HG02588 (cell line): ENCODE measurements around the gene ROBO3.

Experiments
- ATAC-seq: cut with Tn5 transposase; IDR thresholded peaks from one replicate; pipeline ENCODE4 v1.9.1; 2021; ENCODE audit warnings: mild to moderate bottlenecking, moderate library complexity; ENCODE audit not compliant: unreplicated experiment

The ROBO3 gene

DNA sequence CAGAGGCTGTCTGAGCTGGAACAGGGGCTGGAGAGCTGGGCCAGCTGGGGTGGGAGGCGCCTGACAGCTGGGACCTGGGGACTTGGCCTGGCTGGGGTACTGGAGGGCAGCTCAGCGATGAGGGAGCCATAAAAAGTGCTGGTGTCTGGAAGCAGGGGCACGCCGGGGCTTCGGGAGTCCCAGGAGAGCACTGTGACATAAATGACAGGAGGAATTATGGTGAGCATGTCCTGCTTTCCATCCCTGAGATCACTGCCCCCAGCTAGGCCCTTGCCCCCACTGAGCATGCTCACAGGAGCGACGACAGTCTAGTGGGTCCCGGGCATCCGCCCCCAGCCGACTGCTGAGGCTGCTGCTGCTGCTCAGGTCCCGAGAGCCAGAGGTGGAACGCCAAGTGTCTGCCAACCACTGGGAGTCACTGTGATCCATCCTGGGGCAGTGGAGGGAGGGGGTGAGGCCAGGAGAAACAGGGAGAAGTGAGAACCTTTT lies 26.2 kb downstream of the ROBO3 start:
- ATAC-seq, result no peak

DNA sequence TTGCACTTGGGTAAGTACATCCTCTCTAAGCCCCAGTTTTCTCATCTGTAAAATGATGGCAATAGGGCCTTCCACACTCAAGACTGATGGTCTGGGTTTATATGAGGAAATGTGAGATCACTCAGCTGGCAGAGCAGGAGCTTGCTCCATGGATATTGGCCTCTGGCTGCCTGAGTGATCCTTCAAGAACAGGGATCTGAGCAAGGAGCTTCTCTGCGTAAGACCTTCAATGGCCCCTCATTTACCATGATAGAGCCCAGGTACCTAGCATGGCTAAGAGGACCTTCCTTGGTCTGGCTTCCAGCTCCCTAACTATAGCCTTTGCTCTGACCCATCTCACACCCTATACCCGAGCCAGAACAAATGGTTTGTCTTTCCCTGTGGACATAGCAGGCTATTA lies 26.9 kb downstream of the ROBO3 start:
- no peak for ATAC-seq

DNA sequence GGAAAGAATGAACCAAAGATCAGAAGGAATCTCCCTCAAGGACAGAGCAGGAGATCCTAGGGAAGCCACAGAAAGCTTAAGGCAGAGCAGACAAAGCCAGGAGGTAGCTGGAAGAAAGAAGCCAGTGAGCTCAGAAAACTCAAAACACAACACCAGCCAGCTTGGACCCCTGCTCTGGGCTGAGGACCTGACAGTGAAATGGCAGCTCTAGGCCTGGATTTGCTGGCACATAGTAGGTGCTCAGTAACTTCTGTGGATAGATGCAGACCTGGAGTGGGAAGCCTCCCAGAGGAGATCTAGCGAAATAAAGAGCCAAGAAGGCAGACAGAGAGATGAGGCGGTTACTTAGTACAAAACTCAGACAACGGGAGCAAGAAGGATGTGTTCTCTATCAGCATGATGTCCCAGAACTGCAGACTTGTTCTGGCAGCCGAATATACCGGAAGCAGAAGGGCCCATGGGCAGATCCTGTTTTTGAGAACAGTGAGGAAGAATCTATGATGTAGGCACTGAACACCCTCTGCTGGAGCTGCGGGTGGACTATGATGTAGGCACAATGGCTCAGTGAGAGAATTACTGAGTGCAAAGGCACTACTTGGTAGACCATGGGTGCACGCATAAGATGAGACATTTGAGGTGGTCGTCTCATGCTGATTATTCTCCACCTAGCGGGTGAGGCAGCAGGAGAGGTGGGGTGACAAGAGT lies 27.7 kb downstream of the ROBO3 start:
- no peak for ATAC-seq

DNA sequence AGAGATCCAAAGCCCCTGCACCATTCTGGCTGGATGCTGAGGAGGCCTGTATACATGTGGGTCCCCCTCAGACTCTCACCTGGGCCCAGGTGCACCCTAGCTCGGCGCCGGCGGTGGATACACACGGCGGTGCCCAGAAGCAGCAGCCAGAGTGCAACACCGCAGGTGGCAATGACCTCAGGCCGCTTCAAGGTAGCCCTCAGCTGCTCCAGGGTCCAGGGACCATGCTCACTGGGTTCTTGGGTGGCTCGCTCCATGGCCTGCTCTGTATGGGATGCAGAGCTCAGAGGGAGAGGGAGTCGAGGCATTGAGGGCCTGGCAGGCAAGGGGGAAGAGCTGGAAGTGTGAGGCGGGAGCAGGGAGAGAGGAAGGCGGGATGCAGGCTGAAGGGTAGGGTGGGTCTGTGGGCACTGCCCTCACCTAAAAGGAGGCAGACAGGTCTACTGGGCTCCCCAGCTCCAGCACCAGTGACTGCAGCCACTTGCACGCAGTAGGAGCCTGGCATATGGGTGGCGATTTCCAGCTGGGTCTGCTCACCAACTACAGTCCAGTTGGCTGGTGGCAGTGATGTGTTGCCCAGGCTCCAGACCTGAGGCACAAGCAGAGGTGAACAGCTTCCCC lies 28.7 kb downstream of the ROBO3 start:
- no peak for ATAC-seq

GRCh38 chr11:124894606-124895430 lies 29.6 kb downstream of the ROBO3 start:
- no peak for ATAC-seq

GRCh38 chr11:124895471-124895971 lies 30.3 kb downstream of the ROBO3 start:
- ATAC-seq, result no peak

DNA sequence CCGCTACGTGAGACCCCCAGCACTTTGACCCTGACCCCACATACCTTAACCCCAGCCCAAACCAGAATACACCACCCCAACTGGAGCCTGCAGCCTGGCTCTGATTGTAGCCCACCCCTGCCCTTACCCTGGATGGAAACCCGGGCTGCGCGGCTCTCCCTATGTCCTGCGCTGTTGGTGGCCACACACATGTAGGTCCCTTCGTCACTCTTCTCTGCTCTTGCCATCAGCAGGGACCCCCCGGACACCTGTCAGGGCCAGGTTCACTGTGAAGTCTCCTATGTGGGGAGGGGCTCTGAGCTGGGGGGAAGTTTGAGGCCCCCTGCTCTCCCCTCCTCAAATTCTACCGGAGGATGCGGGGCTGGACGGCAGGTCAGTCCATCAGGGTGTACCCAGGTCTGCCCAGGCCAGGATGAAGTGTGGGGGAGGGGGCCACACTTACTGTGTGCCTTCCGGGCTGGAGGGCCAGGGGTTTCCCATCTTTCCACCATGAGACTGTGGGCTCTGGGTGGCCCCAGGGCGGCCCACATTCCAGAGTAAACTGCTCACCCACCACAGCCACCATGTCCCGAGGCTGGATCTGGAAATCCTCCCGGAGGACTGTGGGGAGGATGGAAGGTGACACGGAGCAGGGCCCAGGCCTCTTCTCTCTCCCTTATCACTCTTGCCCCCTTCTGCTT lies 31.0 kb downstream of the ROBO3 start:
- ATAC-seq, result no peak

- ATAC-seq, result no peak
Observed at GRCh38 chr11:124896821-124897391, 31.7 kb downstream of the ROBO3 start.

DNA sequence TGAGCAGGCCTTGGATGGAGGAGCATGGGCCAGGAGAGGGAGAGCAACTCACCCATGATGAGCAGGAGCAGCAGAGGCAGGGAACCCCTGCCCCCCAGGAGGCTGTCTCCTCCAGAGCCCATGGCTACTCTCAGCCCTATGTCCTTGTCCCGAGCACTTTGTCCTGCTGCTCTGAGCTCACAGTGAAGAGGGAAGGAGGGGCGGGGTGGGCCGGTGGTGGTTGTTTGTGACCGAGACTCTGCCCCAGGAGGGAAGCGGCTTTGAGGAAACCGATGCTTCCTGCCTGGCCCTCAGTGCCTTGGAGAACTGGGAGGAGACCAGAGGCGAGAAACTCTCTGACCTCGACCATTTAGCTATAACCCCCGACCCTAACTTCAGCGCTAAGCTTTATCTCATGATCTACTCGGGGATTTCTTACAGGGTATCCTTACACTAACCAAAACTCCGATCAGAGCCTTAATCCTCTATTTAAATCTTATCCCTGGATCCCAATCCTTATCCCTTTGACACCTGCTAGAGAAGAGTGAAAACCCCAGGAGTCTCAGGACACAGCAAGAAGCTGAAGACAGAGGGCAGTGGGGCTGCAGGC lies 32.5 kb downstream of the ROBO3 start, which contains the start of gene ROBO4:
Gene ROBO4 (minus strand): TSS at position 192 of the 589 bp plus-strand sequence. CDS start 70 bp downstream, at position 122.
- no peak for ATAC-seq

- ATAC-seq, result no peak
Observed at GRCh38 chr11:124898263-124898680, 33.0 kb downstream of the ROBO3 start.

GRCh38 chr11:124898711-124899110 lies 33.5 kb downstream of the ROBO3 start:
- ATAC-seq, result no peak

DNA sequence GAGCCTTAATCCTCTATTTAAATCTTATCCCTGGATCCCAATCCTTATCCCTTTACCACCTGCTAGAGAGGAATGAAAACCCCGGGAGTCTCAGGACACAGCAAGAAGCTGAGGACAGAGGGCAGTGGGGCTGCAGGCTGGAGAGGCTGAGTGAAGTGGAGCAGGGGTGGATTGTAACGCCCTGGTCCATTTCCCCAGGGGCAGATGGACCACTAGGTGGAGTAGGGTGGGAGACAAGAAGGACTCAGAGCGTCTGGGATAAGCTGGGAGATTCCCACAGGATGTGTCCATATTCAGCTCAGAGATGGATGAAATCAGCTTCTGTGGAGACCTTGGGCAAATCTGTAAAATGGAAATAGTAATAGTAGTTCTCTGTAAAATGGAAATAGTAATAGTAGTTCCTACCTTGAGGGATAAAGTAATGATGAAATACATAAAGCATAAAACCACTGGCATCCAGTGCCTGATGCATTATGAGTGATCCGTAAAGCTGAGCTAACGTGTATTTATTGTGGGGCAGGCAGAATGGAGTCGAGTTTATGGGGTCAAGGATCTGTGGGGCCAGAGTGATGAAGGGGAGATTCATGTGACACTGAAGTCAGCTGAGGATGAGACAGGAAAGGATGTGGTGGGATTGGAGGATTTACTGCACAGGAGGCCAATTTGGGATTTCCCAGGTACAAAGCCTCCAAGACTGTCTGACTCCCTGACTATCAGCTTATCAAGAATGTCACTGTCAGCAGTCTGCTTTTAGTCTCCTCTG lies 34.3 kb downstream of the ROBO3 start:
- ATAC-seq, result no peak

DNA sequence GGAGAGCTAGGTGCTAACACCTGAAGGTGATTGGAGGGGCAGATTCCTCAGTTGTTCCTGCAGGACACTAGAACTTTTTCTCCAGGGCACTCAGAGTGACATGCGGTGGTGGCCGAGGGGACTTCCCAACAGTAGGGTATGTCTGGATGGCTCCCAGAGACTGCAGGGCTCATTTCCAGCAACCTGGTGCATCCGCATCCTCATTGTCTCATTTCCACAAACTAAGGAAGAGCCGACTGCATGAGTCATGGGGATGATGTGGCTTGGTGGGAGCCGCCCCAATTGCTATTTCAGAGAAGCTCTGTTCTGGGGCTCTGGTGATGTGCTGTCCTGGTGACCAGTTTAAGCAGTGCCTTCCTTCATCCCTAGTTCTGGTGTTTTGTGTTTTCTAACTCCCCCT lies 35.2 kb downstream of the ROBO3 start:
- ATAC-seq, result no peak

DNA sequence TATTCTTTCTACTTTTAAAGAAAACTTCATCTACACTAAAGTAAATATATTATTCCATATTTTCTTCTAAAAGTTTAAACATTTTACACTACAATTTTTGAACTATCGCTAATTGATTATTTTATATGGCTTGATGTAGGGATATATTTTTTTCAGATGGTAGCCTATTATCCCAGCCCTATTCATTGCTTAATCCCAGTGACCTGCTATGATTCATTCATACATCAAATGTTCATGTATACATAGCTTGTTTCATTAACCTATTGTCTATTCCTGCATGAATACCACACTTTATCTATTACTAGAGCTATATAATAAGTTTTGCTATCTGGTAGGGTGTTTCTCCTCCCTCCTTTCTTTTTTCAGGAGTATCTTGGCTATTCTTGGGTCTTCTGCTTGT lies 37.4 kb downstream of the ROBO3 start:
- ATAC-seq, result no peak

DNA sequence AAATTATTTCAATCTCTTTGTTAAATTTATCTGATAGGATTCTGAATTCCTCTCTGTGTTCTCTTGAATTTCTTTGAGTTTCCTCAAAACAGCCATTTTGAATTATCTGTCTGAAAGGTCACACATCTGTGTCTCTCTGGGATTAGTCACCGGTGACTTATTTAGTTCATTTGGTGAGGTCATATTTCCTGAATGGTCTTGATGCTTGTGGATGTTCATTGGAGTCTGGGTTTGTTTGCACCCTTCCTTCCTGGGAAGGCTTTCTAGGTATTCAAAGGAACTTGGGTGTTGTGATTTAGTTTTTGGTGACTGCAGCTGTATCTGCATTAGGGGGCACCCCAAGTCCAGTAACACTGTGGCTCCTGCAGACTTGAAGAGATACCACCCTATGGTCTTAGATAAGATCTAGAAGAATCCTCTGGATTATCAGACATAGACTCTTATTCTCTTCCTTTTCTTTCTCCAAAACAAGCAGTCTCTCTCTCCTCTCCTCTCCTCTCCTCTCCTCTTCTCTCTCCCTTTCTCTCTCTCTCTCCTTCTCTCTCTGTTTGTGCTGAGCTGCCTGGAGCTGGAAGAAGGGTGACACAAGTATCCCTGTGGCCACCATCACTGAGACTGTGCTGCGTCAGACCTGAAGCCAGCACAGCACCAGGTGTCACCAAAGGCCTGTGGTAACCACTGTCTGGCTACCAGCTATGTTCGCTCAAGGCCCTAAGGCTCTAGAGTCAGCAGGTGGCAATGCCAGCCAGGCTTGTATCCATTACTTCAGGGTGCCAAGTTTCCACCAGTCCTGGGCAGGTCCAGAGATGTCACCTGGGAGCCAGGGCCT lies 50.5 kb downstream of the ROBO3 start:
- no peak for ATAC-seq

GRCh38 chr11:124916370-124916710 lies 51.1 kb downstream of the ROBO3 start:
- no peak for ATAC-seq

GRCh38 chr11:124917115-124917637 lies 51.9 kb downstream of the ROBO3 start:
- no peak for ATAC-seq

- no peak for ATAC-seq
Observed at GRCh38 chr11:124918950-124919349, 53.7 kb downstream of the ROBO3 start, which contains the start of gene HEPN1. Gene HEPN1, plus strand, starts transcription at chr11:124919250.
